A673 (cell line): ENCODE results near the gene TMEM183A.

Source experiments
- CTCF ChIP-seq: fragments of 300-800, 200-600 bp; sonication (generic); conservative IDR thresholded peaks from 2 replicates; pipeline ENCODE4 v1.5.1; 2017; ENCODE audit warnings: low read depth, mild to moderate bottlenecking, antibody characterized with exemption, low read length, moderate library complexity, mixed read lengths
- EZH2 ChIP-seq: fragments of 200-600 bp; sonication (generic); IDR thresholded peaks from 2 replicates; pipeline ENCODE4 v1.6.1; 2017; ENCODE audit warnings: borderline replicate concordance, low read depth, mild to moderate bottlenecking, mixed read lengths, antibody characterized with exemption, low read length; ENCODE audit not compliant: poor library complexity, severe bottlenecking

- TF ChIP-seq CTCF (no peak), EZH2 (no peak)
Observed at GRCh38 chr1:203040513-203041275, 33.5 kb downstream of the TMEM183A start.
